Measurements from ENCODE around the gene SPNS2. TPM values are rescaled to one million over a fixed set of nuclear protein-coding genes. Genes with fewer than 3 reads are reported as not detected.

The SPNS2 gene, protein sequence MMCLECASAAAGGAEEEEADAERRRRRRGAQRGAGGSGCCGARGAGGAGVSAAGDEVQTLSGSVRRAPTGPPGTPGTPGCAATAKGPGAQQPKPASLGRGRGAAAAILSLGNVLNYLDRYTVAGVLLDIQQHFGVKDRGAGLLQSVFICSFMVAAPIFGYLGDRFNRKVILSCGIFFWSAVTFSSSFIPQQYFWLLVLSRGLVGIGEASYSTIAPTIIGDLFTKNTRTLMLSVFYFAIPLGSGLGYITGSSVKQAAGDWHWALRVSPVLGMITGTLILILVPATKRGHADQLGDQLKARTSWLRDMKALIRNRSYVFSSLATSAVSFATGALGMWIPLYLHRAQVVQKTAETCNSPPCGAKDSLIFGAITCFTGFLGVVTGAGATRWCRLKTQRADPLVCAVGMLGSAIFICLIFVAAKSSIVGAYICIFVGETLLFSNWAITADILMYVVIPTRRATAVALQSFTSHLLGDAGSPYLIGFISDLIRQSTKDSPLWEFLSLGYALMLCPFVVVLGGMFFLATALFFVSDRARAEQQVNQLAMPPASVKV
- total RNA-seq (under 1 TPM; 0.30 to 0.75 (median 0.53) TPM), total RNA-seq (0.05 to 1.6 (median 0.44) reads per million in 29 experiments)
- total RNA-seq (2013) = 0.37 TPM

DNA sequence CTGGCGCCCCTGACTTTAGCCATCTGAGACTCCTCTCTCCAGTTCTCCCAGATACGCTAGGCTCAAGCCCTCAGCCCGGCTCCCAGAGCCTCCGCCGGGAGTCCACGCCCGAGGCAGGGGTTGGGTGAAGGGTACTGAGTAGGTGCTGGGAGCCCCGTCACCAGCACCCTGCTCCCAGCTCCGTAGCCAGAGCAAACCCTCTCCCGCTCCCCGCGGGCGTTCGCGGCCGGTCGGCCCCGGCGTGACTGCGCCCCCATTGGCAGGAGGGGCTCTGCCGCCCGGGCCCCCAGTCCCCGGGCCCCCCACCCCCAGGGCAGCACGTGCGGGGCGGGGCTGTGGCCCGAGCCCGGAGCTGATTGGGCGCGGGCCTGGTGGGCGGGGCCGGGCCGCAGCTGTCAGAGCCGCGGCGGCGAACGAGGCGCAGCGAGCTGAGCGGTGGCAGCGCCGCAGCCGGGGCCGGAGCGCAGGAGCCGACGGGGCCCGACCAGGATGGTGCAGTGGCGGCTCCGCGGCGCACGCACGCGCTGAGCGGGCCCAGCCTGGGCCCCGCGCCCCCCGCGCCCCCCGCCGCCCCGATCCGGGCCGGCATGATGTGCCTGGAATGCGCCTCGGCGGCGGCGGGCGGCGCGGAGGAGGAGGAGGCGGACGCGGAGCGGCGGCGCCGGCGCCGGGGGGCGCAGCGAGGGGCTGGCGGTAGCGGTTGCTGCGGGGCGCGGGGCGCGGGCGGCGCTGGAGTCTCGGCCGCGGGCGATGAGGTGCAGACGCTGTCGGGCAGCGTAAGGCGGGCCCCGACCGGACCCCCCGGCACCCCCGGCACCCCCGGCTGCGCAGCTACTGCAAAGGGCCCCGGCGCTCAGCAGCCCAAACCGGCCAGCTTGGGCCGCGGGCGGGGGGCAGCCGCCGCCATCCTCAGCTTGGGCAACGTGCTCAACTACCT, at the start of gene SPNS2:
Gene SPNS2 (plus strand): TSS at position 421 of the 937 bp plus-strand sequence. CDS start 167 bp downstream, at position 588.
- under 1% methylated on average over 106 of the region's 117 CpGs for WGBS (ENCODE audit: insufficient coverage)
- Mint-ChIP-seq H3K4me3 (peak within 1 kb of the TSS; percentile 67 to 84 (median 78)), H3K27me3 (peaks cover 14 to 30% of the 10 kb centered on the region in 2 donors)

DNA sequence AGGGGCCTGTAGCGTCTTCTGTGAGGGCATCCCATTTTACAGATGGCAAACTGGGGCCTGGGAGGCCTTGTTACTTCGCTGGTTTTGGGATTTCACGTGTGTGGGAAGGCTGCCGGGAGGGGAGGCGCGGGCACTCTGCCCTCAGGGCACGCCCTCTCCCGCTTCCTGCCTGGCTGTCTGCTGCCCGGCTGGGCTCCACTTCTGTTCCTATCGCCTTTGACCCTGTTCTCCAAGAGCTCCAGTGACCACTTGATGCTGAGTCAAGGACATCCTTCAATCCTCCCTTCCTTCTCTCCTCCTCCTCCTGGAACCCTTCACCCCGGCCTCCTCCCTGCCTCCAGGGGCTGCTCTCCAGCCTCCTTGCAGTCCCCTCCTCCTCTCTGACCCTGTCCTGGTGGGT, 48.9 kb upstream of the SPNS2 start:
- H3K4me3 ChIP-seq (ENCODE audit: control insufficient read depth in 1 of 2, extremely low read depth in 1 of 2, low read length in 1 of 2) = no peak overlapping the region
- peaks cover 0 to 4% of the 10 kb centered on the region in 2 experiments for H3K4me1 ChIP-seq (ENCODE audit: control insufficient read depth in 1 of 2, extremely low read depth in 1 of 2, insufficient read depth in 2 of 2, low read length in 2 of 2)
- H3K4me3 Mint-ChIP-seq = no peak overlapping the region
- no peak overlapping the region for H3K27ac ChIP-seq (ENCODE audit: low read length)
- no peaks in the 10 kb centered on the region for H3K36me3 Mint-ChIP-seq
- no peaks in the 10 kb centered on the region for H3K9me3 ChIP-seq
- H3K36me3 ChIP-seq (ENCODE audit: control insufficient read depth in 2 of 2, extremely low read depth in 1 of 2, insufficient read depth in 1 of 2, low read length in 1 of 2) = no peaks in the 10 kb centered on the region
- ChIA-PET CTCF (no interaction called here), POLR2A (no interaction called here)
- H3K27me3 ChIP-seq (replicated peaks in 1 of 2; ENCODE audit: control insufficient read depth in 2 of 2, extremely low read depth in 1 of 2, insufficient read depth in 2 of 2, low read length in 1 of 2) = peaks cover 0 to 14% of the 10 kb centered on the region in 2 experiments
- DNase-seq (no peak), ATAC-seq (replicated peaks in 1 of 4) (no peak)
- H3K9me3 Mint-ChIP-seq = no peaks in the 10 kb centered on the region
- no peaks in the 10 kb centered on the region for H3K27me3 Mint-ChIP-seq
- H3K4me1 Mint-ChIP-seq = no peaks in the 10 kb centered on the region
- H3K27ac Mint-ChIP-seq = no peak overlapping the region
- 55% methylated on average over 11 of the region's 11 CpGs for WGBS (ENCODE audit: insufficient coverage)

More for the DNA sequence above, at the start of gene SPNS2:
- Mint-ChIP-seq H3K27ac (no peak within 1 kb of the TSS), H3K4me1 (peaks cover 16 to 25% (median 18%) of the 10 kb centered on the region in 3 donors), H3K9me3 (no peaks in the 10 kb centered on the region), H3K36me3 (no peaks in the 10 kb centered on the region)
- H3K4me3 ChIP-seq (ENCODE audit: control insufficient read depth in 1 of 2, extremely low read depth in 1 of 2, low read length in 1 of 2) = peak within 1 kb of the TSS; percentile 41 to 65
- ChIA-PET POLR2A (interaction anchor here in 1 of 2 donors (0.7 kb wide), 1 partner anchor 401 kb away, joined by 4 read pairs; no protein-coding TSS in a partner anchor), CTCF (interaction anchor here in 1 of 2 donors (0.6 to 1.3 kb wide), 2 partner anchors 68 to 75 kb away, joined by 4 to 6 read pairs; no protein-coding TSS in a partner anchor)
- ATAC-seq (replicated peaks in 1 of 4) = peak; percentile 91 to 95 (median 94)
- peaks cover 0 to 49% of the 10 kb centered on the region in 2 experiments for H3K27me3 ChIP-seq (replicated peaks in 1 of 2; ENCODE audit: control insufficient read depth in 2 of 2, extremely low read depth in 1 of 2, insufficient read depth in 2 of 2, low read length in 1 of 2)
- H3K4me1 ChIP-seq (ENCODE audit: control insufficient read depth in 1 of 2, extremely low read depth in 1 of 2, insufficient read depth in 2 of 2, low read length in 2 of 2) = peaks cover 4 to 36% of the 10 kb centered on the region in 2 experiments
- peak in 34 of 35 experiments; percentile 8 to 80 (median 46) for DNase-seq
- no peak within 1 kb of the TSS for H3K27ac ChIP-seq (ENCODE audit: low read length)
- no peaks in the 10 kb centered on the region for H3K36me3 ChIP-seq (ENCODE audit: control insufficient read depth in 2 of 2, extremely low read depth in 1 of 2, insufficient read depth in 1 of 2, low read length in 1 of 2)
- H3K9me3 ChIP-seq = no peaks in the 10 kb centered on the region

DNA sequence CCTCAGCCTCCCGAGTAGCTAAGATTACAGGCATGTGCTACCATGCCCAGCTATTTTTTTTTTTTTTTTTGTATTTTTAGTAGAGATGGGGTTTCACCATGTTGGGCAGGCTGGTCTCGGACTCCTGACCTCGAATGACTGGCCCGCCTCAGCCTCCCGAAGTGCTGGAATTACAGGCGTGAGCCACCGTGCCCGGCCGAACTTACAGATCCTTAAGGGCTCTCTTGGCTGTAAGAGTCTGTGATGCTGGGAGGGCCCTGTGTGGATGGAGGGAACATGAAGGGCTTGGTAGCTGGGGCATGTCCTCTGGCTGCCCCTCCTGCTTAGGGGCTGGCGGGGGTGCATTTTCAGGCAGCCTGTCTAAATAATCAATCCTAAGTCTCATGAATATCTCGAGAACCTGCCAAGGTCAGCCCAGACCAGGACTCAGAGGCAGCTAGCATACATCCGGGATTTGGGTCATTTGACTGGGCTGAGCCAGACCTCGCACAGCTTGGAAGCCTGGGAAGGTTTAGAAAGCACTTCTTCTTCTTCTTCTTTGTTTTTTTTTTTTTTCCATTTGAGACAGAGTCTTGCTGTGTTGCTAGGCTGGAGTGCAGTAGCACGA, 47.9 kb upstream of the SPNS2 start:
- H3K27ac ChIP-seq (ENCODE audit: low read length) = no peak overlapping the region
- ATAC-seq (replicated peaks in 1 of 4) (no peak), DNase-seq (no peak)
- H3K27me3 ChIP-seq (replicated peaks in 1 of 2; ENCODE audit: control insufficient read depth in 2 of 2, extremely low read depth in 1 of 2, insufficient read depth in 2 of 2, low read length in 1 of 2) = peaks cover 0 to 14% of the 10 kb centered on the region in 2 experiments
- Mint-ChIP-seq H3K9me3 (no peaks in the 10 kb centered on the region), H3K4me1 (no peaks in the 10 kb centered on the region), H3K27ac (no peak overlapping the region), H3K27me3 (no peaks in the 10 kb centered on the region), H3K4me3 (no peak overlapping the region), H3K36me3 (no peaks in the 10 kb centered on the region)
- ChIA-PET POLR2A (no interaction called here), CTCF (no interaction called here)
- H3K36me3 ChIP-seq (ENCODE audit: control insufficient read depth in 2 of 2, extremely low read depth in 1 of 2, insufficient read depth in 1 of 2, low read length in 1 of 2) = no peaks in the 10 kb centered on the region
- peaks cover 0 to 4% of the 10 kb centered on the region in 2 experiments for H3K4me1 ChIP-seq (ENCODE audit: control insufficient read depth in 1 of 2, extremely low read depth in 1 of 2, insufficient read depth in 2 of 2, low read length in 2 of 2)
- WGBS (ENCODE audit: insufficient coverage) = 100% methylated on average over 1 of the region's 14 CpGs
- H3K4me3 ChIP-seq (ENCODE audit: control insufficient read depth in 1 of 2, extremely low read depth in 1 of 2, low read length in 1 of 2) = no peak overlapping the region
- no peaks in the 10 kb centered on the region for H3K9me3 ChIP-seq

DNA sequence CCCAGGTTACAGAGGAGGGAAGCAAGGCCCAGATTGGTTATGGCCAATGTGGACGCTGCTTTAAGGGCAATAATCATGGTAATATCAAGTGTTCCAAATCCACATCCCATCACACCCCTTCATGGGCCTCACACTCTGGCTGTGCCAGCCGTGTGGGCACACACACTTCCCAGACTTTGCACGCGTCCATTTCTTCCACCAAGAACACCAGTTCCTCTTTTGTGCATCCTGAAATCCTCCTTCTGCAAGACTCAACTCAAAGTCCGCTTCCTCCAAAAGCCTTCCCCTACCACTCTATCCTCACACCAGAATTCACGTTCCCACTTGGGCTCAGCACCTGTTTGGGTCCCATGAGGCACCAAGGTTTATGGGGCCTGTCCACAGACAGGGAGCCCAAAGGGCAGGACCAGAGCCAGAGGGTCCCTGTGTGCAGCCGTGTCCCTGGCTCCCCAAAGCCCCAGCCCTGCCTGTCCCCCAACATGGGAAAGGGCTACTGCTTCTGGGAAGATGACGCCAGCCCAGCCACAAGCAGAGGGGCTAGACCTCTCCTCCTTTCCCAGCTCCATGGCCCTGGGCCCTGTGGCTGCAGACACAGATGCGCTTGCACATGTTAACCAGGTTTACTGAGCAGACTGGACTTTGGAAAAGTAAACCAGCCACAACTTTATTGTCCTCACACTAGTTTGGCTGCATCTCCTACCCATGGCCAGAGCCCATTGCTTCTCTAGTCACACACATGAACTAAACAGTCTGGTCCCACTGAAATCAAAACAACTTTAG, 44.7 kb upstream of the SPNS2 start:
- Mint-ChIP-seq H3K9me3 (no peaks in the 10 kb centered on the region), H3K27me3 (no peaks in the 10 kb centered on the region), H3K36me3 (no peaks in the 10 kb centered on the region), H3K4me1 (no peaks in the 10 kb centered on the region), H3K4me3 (no peak overlapping the region), H3K27ac (no peak overlapping the region)
- H3K9me3 ChIP-seq = no peaks in the 10 kb centered on the region
- H3K27ac ChIP-seq (ENCODE audit: low read length) = no peak overlapping the region
- peaks cover 0 to 4% of the 10 kb centered on the region in 2 experiments for H3K4me1 ChIP-seq (ENCODE audit: control insufficient read depth in 1 of 2, extremely low read depth in 1 of 2, insufficient read depth in 2 of 2, low read length in 2 of 2)
- ATAC-seq (replicated peaks in 1 of 4) (no peak), DNase-seq (no peak)
- ChIA-PET POLR2A (no interaction called here), CTCF (interaction anchor here in 1 of 2 donors (0.6 to 1.0 kb wide), 3 partner anchors 30 to 386 kb away, joined by 3 to 7 read pairs (median 3); no protein-coding TSS in a partner anchor)
- peaks cover 0 to 9% of the 10 kb centered on the region in 2 experiments for H3K27me3 ChIP-seq (replicated peaks in 1 of 2; ENCODE audit: control insufficient read depth in 2 of 2, extremely low read depth in 1 of 2, insufficient read depth in 2 of 2, low read length in 1 of 2)
- H3K4me3 ChIP-seq (ENCODE audit: control insufficient read depth in 1 of 2, extremely low read depth in 1 of 2, low read length in 1 of 2) = no peak overlapping the region
- 91% methylated on average over 7 of the region's 9 CpGs for WGBS (ENCODE audit: insufficient coverage)
- H3K36me3 ChIP-seq (ENCODE audit: control insufficient read depth in 2 of 2, extremely low read depth in 1 of 2, insufficient read depth in 1 of 2, low read length in 1 of 2) = no peaks in the 10 kb centered on the region

DNA sequence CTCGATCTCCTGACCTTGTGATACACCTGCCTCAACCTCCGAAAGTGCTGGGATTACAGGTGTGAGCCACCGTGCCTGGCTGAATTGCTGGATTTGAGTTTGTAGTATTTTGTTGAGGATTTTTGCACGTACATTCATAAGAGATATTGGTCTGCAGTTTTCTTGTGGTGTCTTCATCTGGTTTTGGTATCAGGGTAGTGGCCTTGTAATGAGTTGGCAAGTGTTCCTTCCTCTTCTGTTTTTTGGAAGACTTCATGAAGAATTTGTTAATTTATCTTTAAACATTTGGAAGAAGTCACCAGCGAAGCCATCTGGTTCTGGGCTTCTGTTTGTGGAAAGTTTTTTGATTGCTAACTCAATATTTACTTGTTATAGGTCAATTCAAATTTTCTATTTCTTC, 38.0 kb upstream of the SPNS2 start:
- Histone ChIP-seq H3K4me1 (ENCODE audit: control insufficient read depth in 1 of 2, extremely low read depth in 1 of 2, insufficient read depth in 2 of 2, low read length in 2 of 2) (no peaks in the 10 kb centered on the region), H3K27me3 (replicated peaks in 1 of 2; ENCODE audit: control insufficient read depth in 2 of 2, extremely low read depth in 1 of 2, insufficient read depth in 2 of 2, low read length in 1 of 2) (no peaks in the 10 kb centered on the region), H3K27ac (ENCODE audit: low read length) (no peak overlapping the region), H3K9me3 (no peaks in the 10 kb centered on the region), H3K36me3 (ENCODE audit: control insufficient read depth in 2 of 2, extremely low read depth in 1 of 2, insufficient read depth in 1 of 2, low read length in 1 of 2) (no peaks in the 10 kb centered on the region), H3K4me3 (ENCODE audit: control insufficient read depth in 1 of 2, extremely low read depth in 1 of 2, low read length in 1 of 2) (no peak overlapping the region)
- Mint-ChIP-seq H3K4me3 (no peak overlapping the region), H3K36me3 (peaks cover 5% of the 10 kb centered on the region), H3K27ac (no peak overlapping the region), H3K9me3 (peaks cover 4 to 11% (median 11%) of the 10 kb centered on the region in 3 donors), H3K4me1 (no peaks in the 10 kb centered on the region), H3K27me3 (no peaks in the 10 kb centered on the region)
- ChIA-PET POLR2A (no interaction called here), CTCF (no interaction called here)
- ATAC-seq (replicated peaks in 1 of 4) (no peak), DNase-seq (no peak)
- WGBS (ENCODE audit: insufficient coverage) = 94% methylated on average over 3 of the region's 5 CpGs
